Measurements from ENCODE around the gene TMEM129.

The TMEM129 gene

DNA sequence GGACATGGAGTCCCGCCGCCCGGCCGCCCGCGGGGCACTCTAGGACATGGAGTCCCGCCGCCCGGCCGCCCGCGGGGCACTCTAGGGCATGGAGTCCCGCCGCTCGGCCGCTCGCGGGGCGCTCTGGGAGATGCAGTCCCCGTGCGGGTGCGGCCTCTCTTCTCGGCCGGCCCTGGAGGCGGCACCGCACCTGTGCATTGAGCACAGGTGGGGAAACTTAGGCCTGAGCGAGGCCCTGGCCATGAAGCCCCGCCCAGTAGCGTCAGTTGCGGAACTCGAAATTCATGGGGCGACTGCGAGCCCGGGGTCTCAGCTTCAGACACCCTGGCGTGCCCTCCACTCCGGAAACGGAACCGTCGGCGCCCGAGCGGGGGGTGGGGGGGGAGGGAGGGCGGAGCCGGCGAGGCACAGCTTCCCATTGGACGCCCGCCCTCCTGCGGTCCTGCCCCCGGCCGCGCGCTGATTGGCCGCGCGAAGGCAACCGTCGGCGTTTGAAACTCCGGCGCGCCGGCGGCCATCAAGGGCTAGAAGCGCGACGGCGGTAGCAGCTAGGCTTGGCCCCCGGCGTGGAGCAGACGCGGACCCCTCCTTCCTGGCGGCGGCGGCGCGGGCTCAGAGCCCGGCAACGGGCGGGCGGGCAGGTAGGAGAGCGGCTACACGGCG is at the start of gene TMEM129, which contains the start of gene TACC3:
Gene TMEM129 (minus strand): TSS at position 321 of the 663 bp plus-strand sequence. CDS start 486 bp downstream, outside the sequence.
Gene TACC3 (plus strand): TSS at position 519 of the 663 bp plus-strand sequence. CDS start 1,901 bp downstream, outside the sequence.
- DNase-seq (ENCODE audit: low spot score): peak; percentile 100
- TF ChIP-seq, protein P1, sequence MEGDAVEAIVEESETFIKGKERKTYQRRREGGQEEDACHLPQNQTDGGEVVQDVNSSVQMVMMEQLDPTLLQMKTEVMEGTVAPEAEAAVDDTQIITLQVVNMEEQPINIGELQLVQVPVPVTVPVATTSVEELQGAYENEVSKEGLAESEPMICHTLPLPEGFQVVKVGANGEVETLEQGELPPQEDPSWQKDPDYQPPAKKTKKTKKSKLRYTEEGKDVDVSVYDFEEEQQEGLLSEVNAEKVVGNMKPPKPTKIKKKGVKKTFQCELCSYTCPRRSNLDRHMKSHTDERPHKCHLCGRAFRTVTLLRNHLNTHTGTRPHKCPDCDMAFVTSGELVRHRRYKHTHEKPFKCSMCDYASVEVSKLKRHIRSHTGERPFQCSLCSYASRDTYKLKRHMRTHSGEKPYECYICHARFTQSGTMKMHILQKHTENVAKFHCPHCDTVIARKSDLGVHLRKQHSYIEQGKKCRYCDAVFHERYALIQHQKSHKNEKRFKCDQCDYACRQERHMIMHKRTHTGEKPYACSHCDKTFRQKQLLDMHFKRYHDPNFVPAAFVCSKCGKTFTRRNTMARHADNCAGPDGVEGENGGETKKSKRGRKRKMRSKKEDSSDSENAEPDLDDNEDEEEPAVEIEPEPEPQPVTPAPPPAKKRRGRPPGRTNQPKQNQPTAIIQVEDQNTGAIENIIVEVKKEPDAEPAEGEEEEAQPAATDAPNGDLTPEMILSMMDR (IDR thresholded peaks at IDR 0.05; ENCODE audit: extremely low read depth, insufficient read depth, missing control alignments): no peak
- in situ Hi-C loops (cut with MboI; ENCODE audit: low pct_unique_long_range_greater_than_20kb, low sequenced_read_pairs, unreplicated experiment): no loop called here

GRCh38 chr4:1770791-1771231 is 49.7 kb upstream of the TMEM129 start:
- in situ Hi-C loops (cut with MboI; ENCODE audit: low pct_unique_long_range_greater_than_20kb, low sequenced_read_pairs, unreplicated experiment): no loop called here
- DNase-seq (ENCODE audit: low spot score): no peak

DNA sequence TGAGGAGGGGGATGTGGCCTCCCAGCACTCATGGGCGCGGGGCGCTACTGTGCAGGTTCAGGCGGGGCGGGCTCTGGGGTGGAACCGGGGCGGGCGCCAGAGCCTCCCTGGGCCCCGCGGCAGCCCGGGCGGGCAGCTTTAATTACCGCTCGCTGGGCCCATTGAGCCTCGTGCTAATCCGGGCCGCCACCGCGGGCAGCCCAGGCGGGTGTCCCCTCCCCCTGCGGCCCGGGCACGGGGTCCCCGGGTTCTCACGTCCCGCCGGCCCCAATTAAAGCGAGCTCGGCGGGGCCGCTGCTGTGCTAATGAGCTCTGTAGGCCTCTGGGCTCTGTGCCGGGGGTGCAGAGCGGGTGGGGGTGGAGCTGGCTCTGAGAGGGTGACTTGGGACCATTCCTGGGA is 49.1 kb upstream of the TMEM129 start:
- in situ Hi-C loops (cut with MboI; ENCODE audit: low pct_unique_long_range_greater_than_20kb, low sequenced_read_pairs, unreplicated experiment): no loop called here

More at GRCh38 chr4:1770791-1771231, 49.7 kb upstream of the TMEM129 start:
- TF ChIP-seq, protein P1 (IDR thresholded peaks at IDR 0.05; ENCODE audit: extremely low read depth, insufficient read depth, missing control alignments): no peak

GRCh38 chr4:1769692-1770091 is 48.6 kb upstream of the TMEM129 start:
- TF ChIP-seq, protein P1 (IDR thresholded peaks at IDR 0.05; ENCODE audit: extremely low read depth, insufficient read depth, missing control alignments): no peak
- in situ Hi-C loops (cut with MboI; ENCODE audit: low pct_unique_long_range_greater_than_20kb, low sequenced_read_pairs, unreplicated experiment): no loop called here
- DNase-seq (ENCODE audit: low spot score): no peak

More for the DNA sequence above, 49.1 kb upstream of the TMEM129 start:
- no peak for DNase-seq (ENCODE audit: low spot score)
- TF ChIP-seq, protein P1 (IDR thresholded peaks at IDR 0.05; ENCODE audit: extremely low read depth, insufficient read depth, missing control alignments): no peak

GRCh38 chr4:1768367-1769034 is 47.4 kb upstream of the TMEM129 start:
- no peak for DNase-seq (ENCODE audit: low spot score)
- in situ Hi-C loops (cut with MboI; ENCODE audit: low pct_unique_long_range_greater_than_20kb, low sequenced_read_pairs, unreplicated experiment): no loop called here
- TF ChIP-seq, protein P1 (IDR thresholded peaks at IDR 0.05; ENCODE audit: extremely low read depth, insufficient read depth, missing control alignments): no peak

- in situ Hi-C loops (cut with MboI; ENCODE audit: low pct_unique_long_range_greater_than_20kb, low sequenced_read_pairs, unreplicated experiment): no loop called here
- TF ChIP-seq, protein P1 (IDR thresholded peaks at IDR 0.05; ENCODE audit: extremely low read depth, insufficient read depth, missing control alignments): peak; percentile 50
- peak; percentile 82 for DNase-seq (ENCODE audit: low spot score)
Observed at GRCh38 chr4:1767770-1768366, 46.7 kb upstream of the TMEM129 start.

Measured in GM13977 (cell line).